Erythroblast (primary cell): Measurements from ENCODE around the gene DPYSL5.

ENCODE experiments used
- GATA1 ChIP-seq: IDR thresholded peaks from 2 replicates; pipeline ENCODE4 v1.6.1; 2011; ENCODE audit warnings: low read depth, mild to moderate bottlenecking, control low read depth, low read length, moderate library complexity
- POLR2A ChIP-seq: IDR thresholded peaks from 2 replicates; pipeline ENCODE4 v1.6.1; 2011; ENCODE audit warnings: mild to moderate bottlenecking, low read length

- TF ChIP-seq POLR2A (no peak), GATA1 (no peak)
These were observed 128.3 kb downstream of the DPYSL5 start for GRCh38 chr2:26976237-26976636.
